HepG2 (cell line): ENCODE results near the gene TMEM95. TPM values are rescaled to one million over a fixed set of nuclear protein-coding genes. Genes with fewer than 3 reads are reported as not detected.
A peak's percentile ranks its signal among the peaks of the same experiment; 100 is the strongest.

Source experiments
- ARID3A ChIP-seq: IDR thresholded peaks from 2 replicates; pipeline ENCODE4 v1.6.1; 2012; ENCODE audit warnings: low read depth, low read length, improper control_type of control experiment
- CERS6 ChIP-seq: sonication (generic); formaldehyde crosslinking; IDR thresholded peaks from 2 replicates; pipeline ENCODE4 v1.5.0; 2020; ENCODE audit warnings: missing genetic modification reagents
- HOXD1 ChIP-seq: sonication (generic); formaldehyde crosslinking; IDR thresholded peaks from 2 replicates; pipeline ENCODE4 v1.5.0; 2020; ENCODE audit warnings: missing genetic modification reagents
- ISL2 ChIP-seq: sonication (generic); formaldehyde crosslinking; IDR thresholded peaks from 2 replicates; pipeline ENCODE4 v1.5.0; 2020; ENCODE audit warnings: missing genetic modification reagents
- KDM4B ChIP-seq: sonication (generic); formaldehyde crosslinking; IDR thresholded peaks from 2 replicates; pipeline ENCODE4 v1.4.0; 2020; ENCODE audit warnings: missing genetic modification reagents
- KLF6 ChIP-seq: IDR thresholded peaks from 2 replicates; pipeline ENCODE4 v1.8.0; 2016; ENCODE audit warnings: missing biosample characterization, missing genetic modification reagents
- KMT2B ChIP-seq: IDR thresholded peaks from 2 replicates; pipeline ENCODE4 v1.6.1; 2016; ENCODE audit warnings: missing genetic modification reagents, missing compliant biosample characterization
- NAIF1 ChIP-seq: sonication (generic); formaldehyde crosslinking; IDR thresholded peaks from 2 replicates; pipeline ENCODE4 v1.5.0; 2020; ENCODE audit warnings: mild to moderate bottlenecking, missing genetic modification reagents, borderline replicate concordance
- NPAS2 ChIP-seq: sonication (generic); formaldehyde crosslinking; IDR thresholded peaks from 2 replicates; pipeline ENCODE4 v1.8.0; 2022; ENCODE audit warnings: mild to moderate bottlenecking, missing genetic modification reagents, borderline replicate concordance
- NR0B2 ChIP-seq: sonication (generic); formaldehyde crosslinking; IDR thresholded peaks from 2 replicates; pipeline ENCODE4 v1.4.0; 2020; ENCODE audit warnings: mild to moderate bottlenecking, missing genetic modification reagents
- NR2C2 ChIP-seq: sonication (generic); formaldehyde crosslinking; IDR thresholded peaks from 2 replicates; pipeline ENCODE4 v1.4.0; 2020; ENCODE audit warnings: missing genetic modification reagents, mild to moderate bottlenecking, moderate library complexity, borderline replicate concordance
- PHF8 ChIP-seq: sonication (generic); formaldehyde crosslinking; IDR thresholded peaks from 2 replicates; pipeline ENCODE4 v1.5.0; 2020; ENCODE audit warnings: missing genetic modification reagents
- PITX1 ChIP-seq: sonication (generic); formaldehyde crosslinking; IDR thresholded peaks from 2 replicates; pipeline ENCODE4 v1.5.1; 2020; ENCODE audit warnings: mild to moderate bottlenecking, missing genetic modification reagents
- SAP130 ChIP-seq: IDR thresholded peaks from 2 replicates; pipeline ENCODE4 v1.6.1; 2016; ENCODE audit warnings: low read depth
- SUZ12 ChIP-seq: fragments of 150-350 bp; IDR thresholded peaks from 2 replicates; pipeline ENCODE4 v1.6.1; 2014; ENCODE audit warnings: low read depth, low read length
- ZNF180 ChIP-seq: sonication (generic); formaldehyde crosslinking; IDR thresholded peaks from 2 replicates; pipeline ENCODE4 v1.4.0; 2020; ENCODE audit warnings: low read depth, missing genetic modification reagents, borderline replicate concordance
- ZNF546 ChIP-seq: sonication (generic); formaldehyde crosslinking; conservative IDR thresholded peaks from 2 replicates; pipeline ENCODE4 v1.8.1; 2023; ENCODE audit warnings: mild to moderate bottlenecking, missing genetic modification reagents
- ZNF550 ChIP-seq: sonication (generic); formaldehyde crosslinking; IDR thresholded peaks from 2 replicates; pipeline ENCODE4 v1.4.0; 2020; ENCODE audit warnings: mild to moderate bottlenecking, missing genetic modification reagents, borderline replicate concordance
- ZNF660 ChIP-seq: sonication (generic); formaldehyde crosslinking; IDR thresholded peaks from 2 replicates; pipeline ENCODE4 v1.5.1; 2020; ENCODE audit warnings: mild to moderate bottlenecking, low read depth, missing genetic modification reagents, borderline replicate concordance
- ZNF740 ChIP-seq: sonication (generic); formaldehyde crosslinking; IDR thresholded peaks from 2 replicates; pipeline ENCODE4 v1.4.0; 2020; ENCODE audit warnings: missing genetic modification reagents
- ZNF768 ChIP-seq: sonication (generic); formaldehyde crosslinking; IDR thresholded peaks from 2 replicates; pipeline ENCODE4 v1.4.0; 2020; ENCODE audit warnings: missing genetic modification reagents
- ZNF770 ChIP-seq: sonication (generic); formaldehyde crosslinking; IDR thresholded peaks from 2 replicates; pipeline ENCODE4 v1.5.0; 2020; ENCODE audit warnings: mild to moderate bottlenecking, missing genetic modification reagents
- ZSCAN21 ChIP-seq: sonication (generic); formaldehyde crosslinking; IDR thresholded peaks from 2 replicates; pipeline ENCODE4 v1.8.0; 2022; ENCODE audit warnings: mild to moderate bottlenecking, missing genetic modification reagents, moderate library complexity, borderline replicate concordance
- ZUFSP ChIP-seq: sonication (generic); formaldehyde crosslinking; IDR thresholded peaks from 2 replicates; pipeline ENCODE4 v1.9.0; 2021; ENCODE audit warnings: missing genetic modification reagents, mild to moderate bottlenecking, borderline replicate concordance
- polyA plus RNA-seq, 8 experiments: library from polyadenylated mRNA; depleted of rRNA in 3 of 8; stranded (reverse) in 7 of 8; unstranded in 1 of 8; fragments of >200 nt; fragmentation: Illumina TruSeq in 4 of 8; extraction: Trizol in 4 of 8; gene quantifications; 2 replicates each; pipeline versions ENCODE4 v1.2.1 to v1.2.3, GENCODE V29; 2011 to 2016; ENCODE audit warnings: low read depth in 4 of 8, missing spikeins in 1 of 8, mixed read lengths in 1 of 8; ENCODE audit not compliant: insufficient read depth in 1 of 8
- total RNA-seq, 5 experiments: library from RNA; depleted of rRNA; stranded (reverse); fragments of >200 nt; fragmentation: Illumina TruSeq; extraction: Trizol; gene quantifications; 2 replicates each; pipeline ENCODE4 v1.2.3, GENCODE V29; 2016; ENCODE audit warnings: low read depth in 1 of 5

Gene TMEM95
- total and polyA plus RNA-seq, 2 of the 13 experiments (the other 11 are each of a cell fraction or from before 2014, with no cell fraction given): not detected

- no peak for TF ChIP-seq NAIF1 (CRISPR knock-in tag)
- no peak for TF ChIP-seq KLF6 (CRISPR knock-in tag)
- no peak for TF ChIP-seq NPAS2
- TF ChIP-seq ZNF740 (CRISPR knock-in tag): 0 out of 2 replicates have a peak, but pooled peaks have one; percentile 41
- no peak for TF ChIP-seq NR0B2
- TF ChIP-seq KMT2B: 0 out of 2 replicates have a peak, but pooled peaks have one; percentile 21
- peak; percentile 63; the same call in 1 of the 2 replicates for TF ChIP-seq ZNF768 (CRISPR knock-in tag)
- TF ChIP-seq ZNF180 (CRISPR knock-in tag): no peak
- peak; percentile 100 for TF ChIP-seq ZNF770
- 0 out of 2 replicates have a peak, but pooled peaks have one; percentile 22 for TF ChIP-seq NR2C2 (CRISPR knock-in tag)
- no peak for TF ChIP-seq ARID3A
- no peak for TF ChIP-seq PITX1
- no peak for TF ChIP-seq ZUFSP (CRISPR knock-in tag)
- peak; percentile 66 for TF ChIP-seq SAP130 (CRISPR knock-in tag)
- no peak for TF ChIP-seq ZNF660 (CRISPR knock-in tag)
- TF ChIP-seq HOXD1 (CRISPR knock-in tag): no peak
- TF ChIP-seq SUZ12: no peak
- no peak; the same call in 1 of the 2 replicates for TF ChIP-seq ZSCAN21
- TF ChIP-seq CERS6 (CRISPR knock-in tag): no peak
- no peak for TF ChIP-seq ZNF546
- 0 out of 2 replicates have a peak, but pooled peaks have one; percentile 52 for TF ChIP-seq KDM4B (CRISPR knock-in tag)
- 0 out of 2 replicates have a peak, but pooled peaks have one; percentile 32 for TF ChIP-seq PHF8 (CRISPR knock-in tag)
- no peak for TF ChIP-seq ZNF550 (CRISPR knock-in tag)
- TF ChIP-seq ISL2 (CRISPR knock-in tag): 0 out of 2 replicates have a peak, but pooled peaks have one; percentile 28
Measured at GRCh38 chr17:7356072-7356549, 1.2 kb downstream of the TMEM95 start (continued).
